ENCODE data around the gene SUN2.

Gene SUN2

GRCh38 chr22:38776086-38776485, 20.3 kb upstream of the SUN2 start:
- DNase-seq, result no peak

GRCh38 chr22:38775656-38776055, 19.9 kb upstream of the SUN2 start:
- no peak for DNase-seq

DNA sequence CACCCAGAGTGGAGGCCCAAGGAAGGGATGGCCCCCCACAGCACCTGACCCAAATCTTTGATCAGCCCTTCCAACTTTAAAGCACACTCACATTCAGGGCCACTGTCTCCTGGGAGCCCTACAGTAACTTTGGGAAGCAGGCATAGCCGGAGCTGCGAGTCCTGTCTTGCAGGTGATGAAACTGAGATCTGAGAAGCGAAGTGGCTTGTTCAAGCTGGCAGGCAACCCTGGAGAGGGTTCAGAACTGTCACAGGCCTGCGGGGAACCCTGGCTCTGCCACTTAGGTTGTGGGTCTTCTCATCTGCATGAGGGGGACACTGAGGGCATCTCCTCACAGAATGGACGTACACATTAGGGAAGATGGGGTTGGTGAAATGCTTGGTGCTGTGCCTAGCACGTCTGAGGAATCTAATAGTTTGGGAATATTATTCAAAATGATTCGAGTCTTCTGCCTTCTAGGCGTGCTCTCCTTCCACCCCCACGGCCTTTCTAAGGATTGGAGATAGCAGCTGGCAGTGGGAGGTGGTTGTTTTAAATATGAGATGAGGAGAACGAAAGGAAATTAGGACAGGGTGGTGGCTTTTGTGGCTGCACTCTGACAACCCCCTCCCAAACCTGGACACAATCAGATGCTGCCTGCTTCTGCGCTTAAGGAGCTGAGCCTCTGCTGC, 18.8 kb upstream of the SUN2 start:
- DNase-seq, result no peak

DNA sequence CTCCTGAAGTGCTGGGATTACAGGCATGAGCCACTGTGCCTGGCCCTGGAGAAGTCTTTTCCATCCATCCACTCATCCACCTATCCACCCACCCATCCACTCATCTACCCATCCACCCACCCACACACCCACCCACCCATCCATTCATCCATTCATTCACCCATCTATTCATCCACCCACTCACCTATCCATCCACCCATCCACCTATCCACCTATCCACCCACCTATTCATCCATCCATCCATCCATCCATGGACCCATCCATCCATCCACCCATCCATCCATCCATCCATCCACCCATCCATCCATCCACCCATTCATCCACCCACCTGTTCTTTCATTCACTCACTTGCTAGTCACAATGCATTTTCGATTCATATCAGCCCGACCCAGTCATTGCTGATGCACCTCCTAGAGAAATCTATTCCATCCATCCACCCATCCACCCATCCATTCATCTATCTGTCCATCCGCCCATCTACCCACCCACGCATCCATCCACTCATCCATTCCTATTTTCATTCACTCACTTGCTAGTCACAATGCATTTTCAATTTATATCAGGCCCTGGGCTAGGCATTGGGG, 17.7 kb upstream of the SUN2 start:
- DNase-seq, result no peak

DNA sequence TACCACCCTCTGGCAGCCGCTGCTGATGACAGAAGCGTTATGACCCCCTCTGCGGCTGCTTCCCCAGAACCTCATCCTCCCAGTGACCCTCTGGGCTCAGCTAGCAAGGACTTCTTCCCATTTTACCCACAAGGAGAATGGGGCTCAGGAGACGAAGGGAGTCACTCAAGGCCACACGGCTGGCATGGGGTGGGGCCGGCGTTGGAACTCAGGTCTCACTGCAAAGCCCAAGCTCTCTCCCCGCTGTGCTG, 16.8 kb upstream of the SUN2 start:
- DNase-seq, result no peak

DNA sequence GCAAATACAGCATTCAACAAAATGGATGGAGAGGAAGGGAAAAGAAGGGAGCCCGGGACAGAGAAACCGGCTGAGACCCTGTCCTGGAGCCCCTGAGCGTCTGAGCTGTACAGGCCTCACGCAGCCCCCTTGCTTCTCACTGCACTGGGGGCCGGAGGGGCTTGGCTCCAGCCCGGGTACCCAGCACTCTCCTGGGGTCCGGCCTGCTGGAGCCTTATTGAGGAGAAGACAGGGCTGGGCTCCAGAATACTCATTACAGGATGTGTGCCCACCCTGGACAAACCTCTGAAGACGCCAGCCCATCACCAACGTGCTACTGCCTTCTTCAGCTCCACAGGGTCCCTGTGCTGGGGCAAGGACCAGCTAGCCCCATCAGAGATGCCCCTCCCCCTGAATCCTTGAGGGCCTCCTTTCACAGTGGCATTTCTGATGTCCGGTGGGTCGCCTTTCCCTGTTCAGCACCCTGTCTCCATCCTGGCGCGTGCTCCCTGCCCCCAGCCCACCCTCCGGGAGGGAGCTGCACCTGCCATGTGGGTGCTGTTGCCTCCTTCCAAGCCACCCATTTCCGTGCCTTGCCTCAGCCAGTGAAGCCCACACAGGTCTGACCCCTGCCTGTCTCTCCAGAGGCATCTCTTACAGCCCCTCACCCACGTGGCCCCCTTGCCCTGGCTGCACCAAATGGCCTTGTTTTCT, 14.6 kb upstream of the SUN2 start:
- no peak for DNase-seq

GRCh38 chr22:38768036-38768435, 12.2 kb upstream of the SUN2 start:
- DNase-seq, result no peak

DNA sequence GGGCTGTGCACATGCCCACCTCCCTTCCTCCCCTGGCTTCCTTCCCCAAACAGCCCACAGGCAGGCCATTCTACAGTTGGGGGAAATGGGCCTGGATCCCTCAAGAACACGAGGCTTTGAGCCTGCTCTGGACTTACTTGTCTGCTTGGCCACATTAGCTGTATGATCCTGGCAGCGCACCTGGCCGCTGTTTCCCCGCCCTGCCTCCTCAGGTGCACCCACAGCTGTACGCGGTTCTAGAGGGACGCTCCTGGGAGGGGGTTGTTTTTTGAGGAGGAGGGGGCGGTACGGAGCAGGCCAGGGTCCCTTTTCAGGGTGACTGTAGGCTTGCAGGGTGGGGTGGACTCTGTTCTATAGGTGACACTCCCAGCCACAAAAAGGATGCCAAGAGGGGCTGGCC, 11.5 kb upstream of the SUN2 start:
- no peak for DNase-seq

GRCh38 chr22:38766076-38766777, 10.4 kb upstream of the SUN2 start:
- peak; percentile 46 for DNase-seq

GRCh38 chr22:38762551-38762983, 6.8 kb upstream of the SUN2 start:
- no peak for DNase-seq

GRCh38 chr22:38761202-38762162, 5.7 kb upstream of the SUN2 start:
- no peak for DNase-seq

DNA sequence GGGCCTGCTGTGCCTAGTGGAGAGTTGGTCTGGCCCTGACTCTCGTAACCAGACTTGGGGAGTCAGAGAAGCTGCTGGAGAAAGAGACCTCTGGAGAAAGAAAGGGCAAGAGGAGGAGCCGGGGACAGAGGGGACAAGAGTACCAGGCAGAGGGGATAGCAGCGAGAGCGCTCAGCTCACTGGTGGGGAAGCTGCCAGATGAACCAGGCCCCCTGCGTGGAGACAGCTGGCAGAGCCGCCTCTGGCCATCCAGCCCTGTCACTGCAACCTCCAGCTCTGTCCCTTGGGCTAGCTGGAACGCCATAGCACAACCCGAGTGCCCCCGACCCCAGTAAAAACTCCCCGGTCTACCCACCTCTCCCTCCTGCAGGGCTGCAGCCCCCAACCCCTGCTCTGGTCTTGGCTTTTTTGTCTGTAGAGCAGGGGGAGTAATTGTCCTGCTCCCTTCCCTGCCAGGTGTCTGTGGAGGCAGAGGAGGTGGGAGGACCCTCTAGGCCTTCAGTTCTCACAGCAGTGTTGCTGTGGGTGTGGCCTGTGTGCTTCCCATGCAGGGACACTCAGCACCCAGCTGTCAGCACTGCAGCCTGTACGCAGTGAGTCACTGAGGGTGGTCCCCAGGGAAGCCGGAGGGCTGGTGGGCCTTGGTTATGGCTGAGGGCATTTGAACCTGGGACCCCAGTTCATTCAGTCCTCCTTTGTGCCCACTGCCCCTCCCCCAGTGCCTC, 4.8 kb upstream of the SUN2 start:
- peak; percentile 13 for DNase-seq

GRCh38 chr22:38759005-38759404, 3.2 kb upstream of the SUN2 start:
- DNase-seq, result no peak

DNA sequence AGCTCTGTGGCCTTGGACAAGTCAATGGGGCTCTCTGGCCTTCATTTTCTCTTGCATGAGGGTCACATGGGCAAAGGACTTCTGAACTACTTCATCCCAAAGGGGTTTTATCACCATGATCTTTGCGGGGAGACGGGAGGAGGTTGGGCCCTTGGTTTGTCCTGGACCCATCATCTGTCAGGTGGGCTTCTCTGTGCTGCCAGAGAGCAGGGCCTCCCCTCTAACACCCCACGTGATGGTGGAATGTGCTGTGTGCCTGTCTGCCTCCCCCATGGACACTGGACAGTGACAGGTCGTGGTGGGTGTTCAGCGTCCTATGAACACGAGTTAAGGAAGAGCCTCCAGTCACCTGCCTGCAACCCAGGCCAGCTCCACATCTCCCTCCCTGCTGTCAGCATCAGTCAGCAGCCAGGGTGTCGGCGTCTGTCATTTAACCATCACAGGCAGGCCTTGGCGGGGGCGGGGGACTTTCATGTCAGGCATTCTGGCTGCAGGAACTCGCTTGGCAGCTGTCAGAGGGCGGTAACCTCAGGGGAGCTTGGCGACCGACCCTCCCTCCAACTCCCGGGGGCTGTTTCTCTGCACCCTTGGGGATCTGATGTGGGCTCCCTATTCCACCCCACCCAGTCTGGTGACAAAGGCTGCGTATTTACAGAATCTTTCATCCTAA, 2.6 kb upstream of the SUN2 start:
- no peak for DNase-seq

DNA sequence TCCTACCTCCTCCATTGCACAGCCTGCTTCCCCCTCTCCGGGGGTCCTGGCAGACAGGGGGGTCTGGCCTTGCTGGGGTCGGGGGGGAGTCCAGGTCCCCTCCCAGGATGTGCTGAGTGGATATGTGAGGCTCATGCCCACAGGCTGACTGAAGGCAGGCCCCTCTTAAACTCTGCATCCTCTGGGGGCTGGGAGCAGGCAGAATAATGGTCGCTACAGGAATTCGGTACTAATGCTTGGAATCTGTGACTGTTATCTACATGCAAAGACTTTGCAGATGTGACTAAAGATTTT, 1.6 kb upstream of the SUN2 start:
- no peak for DNase-seq

DNA sequence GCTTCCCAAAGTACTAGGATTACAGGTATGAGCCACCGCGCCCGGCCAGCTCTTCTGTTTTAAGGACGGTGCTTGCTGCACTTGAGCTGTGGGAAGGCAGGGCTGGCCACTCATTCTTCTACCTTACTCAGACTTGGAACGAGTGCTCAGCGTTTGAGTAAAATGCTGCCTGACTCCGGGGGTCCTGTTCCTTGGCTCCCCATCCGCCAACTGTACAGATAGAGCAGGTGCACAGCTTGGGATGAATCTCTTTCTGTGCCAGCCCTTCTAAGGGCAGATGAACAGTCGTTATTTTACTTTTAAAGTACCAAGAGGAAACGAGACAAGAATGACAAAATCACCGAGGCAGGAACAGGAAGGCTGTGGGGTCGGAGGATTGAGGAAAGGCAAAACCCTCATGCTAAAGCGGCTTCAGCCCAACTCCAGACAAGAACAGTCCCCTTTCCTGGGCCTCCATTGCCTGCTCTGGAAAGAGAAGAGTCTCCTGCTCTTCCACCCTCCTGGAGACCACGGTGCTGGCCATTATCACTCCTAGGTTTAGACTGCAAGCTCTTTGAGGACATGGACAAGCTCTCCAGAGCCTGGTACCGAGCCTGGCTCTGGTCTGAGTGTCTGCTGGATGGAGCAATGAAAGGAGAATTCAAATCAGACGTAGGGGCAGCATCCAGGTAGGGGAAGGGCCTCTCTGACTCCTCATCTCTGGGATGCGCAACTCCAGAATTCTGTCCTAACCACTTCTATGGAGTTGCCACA, 1.1 kb upstream of the SUN2 start:
- DNase-seq, result no peak

GRCh38 chr22:38755155-38755910, 465 bp downstream of the SUN2 start:
- DNase-seq, result peak; percentile 40

DNA sequence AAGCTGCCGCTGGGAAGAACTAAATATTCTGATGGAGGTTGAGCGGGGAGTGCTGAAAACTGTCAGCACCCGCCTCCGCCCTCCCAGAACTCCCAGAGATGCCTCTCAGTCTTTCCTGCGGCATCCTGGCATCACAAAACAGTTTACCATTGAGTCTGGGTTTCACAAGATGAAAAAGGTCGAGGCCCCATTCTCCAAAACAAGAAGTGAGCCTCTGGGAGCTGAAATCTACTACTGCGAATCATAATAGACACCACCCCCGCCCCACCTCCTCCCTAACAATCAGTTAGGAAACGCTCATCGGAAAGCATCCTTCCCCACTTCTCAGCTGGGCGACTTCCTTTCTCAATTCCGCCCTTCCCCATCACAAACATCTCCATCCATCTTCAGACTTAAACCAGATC, 1.0 kb downstream of the SUN2 start:
- DNase-seq, result peak; percentile 28

DNA sequence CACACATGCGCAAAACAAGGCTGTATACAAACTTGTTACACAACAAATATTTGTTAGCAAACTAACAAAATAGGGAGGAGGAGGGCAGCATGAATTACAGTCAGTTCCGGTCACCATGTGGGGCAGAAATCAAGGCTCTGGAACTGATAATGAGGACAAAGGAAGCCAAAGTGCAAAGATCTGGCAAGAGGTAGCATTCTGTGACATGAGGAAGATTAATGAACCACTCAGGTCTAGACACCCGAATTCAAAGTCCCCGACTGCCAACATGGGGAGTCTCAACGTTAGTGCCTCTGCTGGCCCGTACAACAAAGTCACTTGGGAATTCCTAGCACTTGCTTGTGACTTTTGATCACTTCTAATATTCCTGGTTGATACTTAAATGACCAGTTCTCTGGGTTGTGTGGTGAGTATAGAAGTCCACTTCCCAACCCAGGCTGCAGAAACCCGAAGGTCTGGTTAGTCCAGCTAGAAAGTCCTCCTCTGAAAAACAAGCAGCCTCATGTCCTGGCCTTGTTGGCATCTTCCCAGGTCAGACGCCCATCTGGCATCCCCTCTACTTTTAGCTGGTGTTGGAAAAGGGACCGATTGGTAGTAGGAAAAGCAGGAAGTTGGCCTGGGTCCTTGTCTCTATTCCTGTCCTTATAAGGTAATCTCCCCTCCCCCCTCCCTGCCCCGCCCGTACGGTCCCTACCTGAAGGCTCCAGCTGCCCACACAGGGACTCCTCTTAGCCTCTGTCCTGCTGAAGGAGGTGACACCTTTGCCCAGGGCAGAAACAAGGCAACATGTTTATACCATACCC, 1.6 kb downstream of the SUN2 start:
- DNase-seq, result peak; percentile 53

Data from fibroblast of skin of abdomen (primary cell).